Thyroid gland (tissue), 4 donors: Measurements from ENCODE around the gene MMP24.

Experiments
- POLR2A ChIP-seq, 2 donors: fragments of 450-650 bp; IDR thresholded peaks; one replicate each; pipeline ENCODE4 v1.6.1; 2017; ENCODE audit warnings: antibody characterized with exemption in 2 of 2, mild to moderate bottlenecking in 2 of 2, moderate library complexity in 1 of 2
- TF ChIP-seq, protein P1 (sequence below), 6 experiments: fragments of 200-600 bp in 3 of 6; fragments of 450-650 bp in 3 of 6; sonication (generic) in 3 of 6; IDR thresholded peaks; one replicate each; pipeline ENCODE4 v1.5.1; 2016 to 2019; ENCODE audit warnings: antibody characterized with exemption in 6 of 6, mild to moderate bottlenecking in 2 of 6, inconsistent platforms in 1 of 6, moderate library complexity in 1 of 6

- TF ChIP-seq, protein P1, sequence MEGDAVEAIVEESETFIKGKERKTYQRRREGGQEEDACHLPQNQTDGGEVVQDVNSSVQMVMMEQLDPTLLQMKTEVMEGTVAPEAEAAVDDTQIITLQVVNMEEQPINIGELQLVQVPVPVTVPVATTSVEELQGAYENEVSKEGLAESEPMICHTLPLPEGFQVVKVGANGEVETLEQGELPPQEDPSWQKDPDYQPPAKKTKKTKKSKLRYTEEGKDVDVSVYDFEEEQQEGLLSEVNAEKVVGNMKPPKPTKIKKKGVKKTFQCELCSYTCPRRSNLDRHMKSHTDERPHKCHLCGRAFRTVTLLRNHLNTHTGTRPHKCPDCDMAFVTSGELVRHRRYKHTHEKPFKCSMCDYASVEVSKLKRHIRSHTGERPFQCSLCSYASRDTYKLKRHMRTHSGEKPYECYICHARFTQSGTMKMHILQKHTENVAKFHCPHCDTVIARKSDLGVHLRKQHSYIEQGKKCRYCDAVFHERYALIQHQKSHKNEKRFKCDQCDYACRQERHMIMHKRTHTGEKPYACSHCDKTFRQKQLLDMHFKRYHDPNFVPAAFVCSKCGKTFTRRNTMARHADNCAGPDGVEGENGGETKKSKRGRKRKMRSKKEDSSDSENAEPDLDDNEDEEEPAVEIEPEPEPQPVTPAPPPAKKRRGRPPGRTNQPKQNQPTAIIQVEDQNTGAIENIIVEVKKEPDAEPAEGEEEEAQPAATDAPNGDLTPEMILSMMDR (IDR thresholded peaks at IDR 0.05): no peak
- TF ChIP-seq POLR2A (IDR thresholded peaks at IDR 0.05): no peak
These were observed 60.5 kb downstream of the MMP24 start for GRCh38 chr20:35286899-35287508.
